IPS-18c (cell line): ENCODE data around the gene POLR2C.
A peak's percentile ranks its signal among the peaks of the same experiment; 100 is the strongest.
"Not testable (repeated sequence)": the region's sequence is repeated elsewhere in the genome, so short reads cannot be mapped to it uniquely, and the experiment has no call there.

Experiments
- H3K4me3 ChIP-seq: 2 replicates; pipeline ENCODE4 v1.7.0; 2013; ENCODE audit warnings: low read depth, mild to moderate bottlenecking, low read length, moderate library complexity; ENCODE audit not compliant: insufficient read depth
- H3K9me3 ChIP-seq: one replicate; pipeline ENCODE4 v1.6.1; 2013; ENCODE audit warnings: mild to moderate bottlenecking, low read length, moderate library complexity; ENCODE audit not compliant: control insufficient read depth, insufficient read depth

The POLR2C gene

GRCh38 chr16:57462209-57462977, at the start of gene POLR2C:
Gene POLR2C, plus strand, starts transcription at chr16:57462679. Its CDS starts 46 bp downstream, at chr16:57462725.
- peak within 1 kb of the TSS; percentile 85 for H3K4me3 ChIP-seq

GRCh38 chr16:57413301-57413730, 49.2 kb upstream of the POLR2C start:
- Histone ChIP-seq H3K9me3 (no peaks in the 10 kb centered on the region), H3K4me3 (no peak overlapping the region)

More at GRCh38 chr16:57462209-57462977, at the start of gene POLR2C:
- H3K9me3 ChIP-seq = no peaks in the 10 kb centered on the region

GRCh38 chr16:57413733-57414132, 48.7 kb upstream of the POLR2C start:
- Histone ChIP-seq H3K9me3 (no peaks in the 10 kb centered on the region), H3K4me3 (no peak overlapping the region)

GRCh38 chr16:57416084-57416483, 46.4 kb upstream of the POLR2C start:
- H3K9me3 ChIP-seq = no peaks in the 10 kb centered on the region
- H3K4me3 ChIP-seq = no peak overlapping the region

- H3K9me3 ChIP-seq = no peaks in the 10 kb centered on the region
- no peak overlapping the region for H3K4me3 ChIP-seq
Observed at GRCh38 chr16:57419506-57419905, 43.0 kb upstream of the POLR2C start.

GRCh38 chr16:57422026-57422944, 40.2 kb upstream of the POLR2C start:
- H3K9me3 ChIP-seq = no peaks in the 10 kb centered on the region
- H3K4me3 ChIP-seq = no peak overlapping the region

GRCh38 chr16:57423152-57423551, 39.3 kb upstream of the POLR2C start:
- no peak overlapping the region for H3K4me3 ChIP-seq
- no peaks in the 10 kb centered on the region for H3K9me3 ChIP-seq

GRCh38 chr16:57424583-57424982, 37.9 kb upstream of the POLR2C start:
- H3K9me3 ChIP-seq = no peaks in the 10 kb centered on the region
- H3K4me3 ChIP-seq = no peak overlapping the region

- Histone ChIP-seq H3K9me3 (no peaks in the 10 kb centered on the region), H3K4me3 (no peak overlapping the region)
Observed at GRCh38 chr16:57426356-57426755, 36.1 kb upstream of the POLR2C start.

- H3K4me3 ChIP-seq = no peak overlapping the region
- H3K9me3 ChIP-seq = no peaks in the 10 kb centered on the region
Observed at GRCh38 chr16:57427307-57427706, 35.2 kb upstream of the POLR2C start.

GRCh38 chr16:57427824-57428223, 34.7 kb upstream of the POLR2C start:
- no peak overlapping the region for H3K4me3 ChIP-seq
- no peaks in the 10 kb centered on the region for H3K9me3 ChIP-seq

- H3K9me3 ChIP-seq = no peaks in the 10 kb centered on the region
- H3K4me3 ChIP-seq = no peak overlapping the region
Observed at GRCh38 chr16:57430955-57431354, 31.5 kb upstream of the POLR2C start.

GRCh38 chr16:57432505-57432904, 30.0 kb upstream of the POLR2C start:
- H3K4me3 ChIP-seq = no peak overlapping the region
- no peaks in the 10 kb centered on the region for H3K9me3 ChIP-seq

GRCh38 chr16:57432989-57433388, 29.5 kb upstream of the POLR2C start:
- no peak overlapping the region for H3K4me3 ChIP-seq
- H3K9me3 ChIP-seq = no peaks in the 10 kb centered on the region

GRCh38 chr16:57434003-57434402, 28.5 kb upstream of the POLR2C start:
- no peaks in the 10 kb centered on the region for H3K9me3 ChIP-seq

GRCh38 chr16:57435838-57436237, 26.6 kb upstream of the POLR2C start:
- H3K9me3 ChIP-seq = no peaks in the 10 kb centered on the region
- no peak overlapping the region for H3K4me3 ChIP-seq

More at GRCh38 chr16:57434003-57434402, 28.5 kb upstream of the POLR2C start:
- no peak overlapping the region for H3K4me3 ChIP-seq

GRCh38 chr16:57439947-57440346, 22.5 kb upstream of the POLR2C start:
- H3K9me3 ChIP-seq, H3K4me3 ChIP-seq: not testable (repeated sequence)

- not testable (repeated sequence) for H3K4me3 ChIP-seq, H3K9me3 ChIP-seq
Observed at GRCh38 chr16:57440551-57440950, 21.9 kb upstream of the POLR2C start.
